Measurements from ENCODE around the gene TAF1. TPM values are rescaled to one million over a fixed set of nuclear protein-coding genes. Genes with fewer than 3 reads are reported as not detected.

The TAF1 gene
- total and polyA plus RNA-seq, 9 of the 15 experiments (the other 6 are each of a cell fraction or from before 2014, with no cell fraction given) = 6.4 to 45.1 (median 38.1) TPM

GRCh38 chrX:71464968-71465367, 98.8 kb downstream of the TAF1 start (continued):
- TF ChIP-seq ARID1B (IDR thresholded peaks at IDR 0.05) = peak; percentile 83
- TF ChIP-seq TRIM24 (IDR thresholded peaks at IDR 0.05) = no peak
- no peak for TF ChIP-seq POLR2H (tag; IDR thresholded peaks at IDR 0.05; ENCODE audit: low read depth)
- peak; percentile 11; the same call in 1 of the 2 replicates for TF ChIP-seq PKNOX1 (IDR thresholded peaks at IDR 0.05)
- TF ChIP-seq KLF13 (tag; IDR thresholded peaks at IDR 0.05; ENCODE audit: borderline replicate concordance, low read depth) = no peak
- TF ChIP-seq REST (IDR thresholded peaks at IDR 0.05; ENCODE audit: borderline replicate concordance) = no peak
- TF ChIP-seq REST (CRISPR knock-in tag; IDR thresholded peaks at IDR 0.05; ENCODE audit: low read depth) = no peak
- TF ChIP-seq HES1 (IDR thresholded peaks at IDR 0.05; ENCODE audit: low read depth) = peak; percentile 45; the same call in 1 of the 2 replicates
- TF ChIP-seq VEZF1 (CRISPR knock-in tag; IDR thresholded peaks at IDR 0.05) = no peak
- TF ChIP-seq POLR2AphosphoS5 (IDR thresholded peaks at IDR 0.05; ENCODE audit: control insufficient read depth, insufficient read depth, low read depth, low read length) = no peak
- no peak for TF ChIP-seq MNT (conservative IDR thresholded peaks at IDR 0.05)
- TF ChIP-seq SMAD4 (CRISPR knock-in tag; conservative IDR thresholded peaks at IDR 0.05) = no peak
- no peak for TF ChIP-seq ERF (CRISPR knock-in tag; IDR thresholded peaks at IDR 0.05)
- TF ChIP-seq XRCC5 (IDR thresholded peaks at IDR 0.05; ENCODE audit: low read depth, low read length) = no peak
- no peak for TF ChIP-seq EHMT2 (IDR thresholded peaks at IDR 0.05)
- TF ChIP-seq KLF16 (IDR thresholded peaks at IDR 0.05) = no peak
- no peak for TF ChIP-seq ZNF197 (CRISPR knock-in tag; IDR thresholded peaks at IDR 0.05; ENCODE audit: low read depth)

Measured in K562 (cell line).